ENCODE measurements around the gene LMBR1. TPM values are rescaled to one million over a fixed set of nuclear protein-coding genes. Genes with fewer than 3 reads are reported as not detected.
"Not testable (repeated sequence)": the region's sequence is repeated elsewhere in the genome, so short reads cannot be mapped to it uniquely, and the experiment has no call there.

Gene LMBR1
- total RNA-seq, 1 experiment from 2014 or later: 105 TPM

DNA sequence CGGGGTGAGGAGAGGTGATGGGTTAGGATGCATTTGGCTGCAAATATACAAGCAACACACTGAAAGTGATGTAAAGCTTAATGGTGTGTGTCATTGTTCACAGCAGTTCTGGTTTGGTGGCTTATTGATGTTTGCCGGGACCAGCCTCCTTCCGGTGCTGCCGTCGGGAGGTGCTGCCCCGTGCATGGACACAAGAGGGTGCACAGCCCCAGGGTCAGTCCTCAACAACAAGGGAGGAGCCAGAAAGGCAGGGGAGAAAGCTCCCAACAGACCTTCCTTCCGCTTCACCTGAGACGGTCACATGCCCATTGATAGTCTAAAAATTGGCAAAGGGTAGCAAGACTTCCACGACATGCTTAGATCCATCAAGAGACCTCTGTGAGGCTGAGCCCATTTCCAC is 242.9 kb downstream of the LMBR1 start:
- no peak for DNase-seq (ENCODE audit: unreplicated experiment)
- Mint-ChIP-seq H3K27me3 (ENCODE audit: insufficient read depth, unreplicated experiment) (no peaks in the 10 kb centered on the region), H3K4me1 (ENCODE audit: insufficient read depth, unreplicated experiment) (no peaks in the 10 kb centered on the region), H3K9me3 (ENCODE audit: unreplicated experiment) (peaks cover 7% of the 10 kb centered on the region), H3K27ac (ENCODE audit: low read depth, unreplicated experiment) (no peak overlapping the region), H3K4me3 (ENCODE audit: unreplicated experiment) (no peak overlapping the region), H3K36me3 (ENCODE audit: insufficient read depth, unreplicated experiment) (peaks cover 25% of the 10 kb centered on the region)
- TF ChIP-seq, protein P1, sequence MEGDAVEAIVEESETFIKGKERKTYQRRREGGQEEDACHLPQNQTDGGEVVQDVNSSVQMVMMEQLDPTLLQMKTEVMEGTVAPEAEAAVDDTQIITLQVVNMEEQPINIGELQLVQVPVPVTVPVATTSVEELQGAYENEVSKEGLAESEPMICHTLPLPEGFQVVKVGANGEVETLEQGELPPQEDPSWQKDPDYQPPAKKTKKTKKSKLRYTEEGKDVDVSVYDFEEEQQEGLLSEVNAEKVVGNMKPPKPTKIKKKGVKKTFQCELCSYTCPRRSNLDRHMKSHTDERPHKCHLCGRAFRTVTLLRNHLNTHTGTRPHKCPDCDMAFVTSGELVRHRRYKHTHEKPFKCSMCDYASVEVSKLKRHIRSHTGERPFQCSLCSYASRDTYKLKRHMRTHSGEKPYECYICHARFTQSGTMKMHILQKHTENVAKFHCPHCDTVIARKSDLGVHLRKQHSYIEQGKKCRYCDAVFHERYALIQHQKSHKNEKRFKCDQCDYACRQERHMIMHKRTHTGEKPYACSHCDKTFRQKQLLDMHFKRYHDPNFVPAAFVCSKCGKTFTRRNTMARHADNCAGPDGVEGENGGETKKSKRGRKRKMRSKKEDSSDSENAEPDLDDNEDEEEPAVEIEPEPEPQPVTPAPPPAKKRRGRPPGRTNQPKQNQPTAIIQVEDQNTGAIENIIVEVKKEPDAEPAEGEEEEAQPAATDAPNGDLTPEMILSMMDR (IDR thresholded peaks at IDR 0.05; ENCODE audit: unreplicated experiment): no peak
- BruUV-seq (replicated peaks): no TSS peak
- ChIA-PET POLR2A (interaction anchor here (1.0 kb wide), 1 partner anchor 17 kb away, joined by 3 read pairs; no protein-coding TSS in a partner anchor), CTCF (no interaction called here)
- intact Hi-C loops (cut with micrococcal nuclease): no loop called here

DNA sequence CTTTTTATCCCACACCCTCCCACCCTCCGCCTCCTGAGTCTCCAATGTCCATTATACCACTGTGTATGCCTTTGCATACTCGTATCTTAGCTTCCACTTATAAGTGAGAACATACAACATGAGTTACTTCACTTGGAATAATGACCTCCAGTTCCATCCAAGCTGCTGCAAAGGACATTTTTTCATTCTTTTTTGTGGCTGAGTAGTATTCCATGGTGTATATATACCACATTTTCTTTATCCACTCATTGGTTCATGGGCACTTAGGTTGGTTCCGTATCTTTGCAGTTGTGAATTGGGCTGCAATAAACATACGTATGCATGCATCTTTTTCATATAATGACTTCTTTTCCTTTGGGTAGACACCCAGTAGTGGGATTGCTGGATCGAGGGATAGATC is 245.7 kb downstream of the LMBR1 start:
- H3K9me3 Mint-ChIP-seq (ENCODE audit: unreplicated experiment); BruUV-seq (replicated peaks); H3K4me1 Mint-ChIP-seq (ENCODE audit: insufficient read depth, unreplicated experiment); H3K27ac Mint-ChIP-seq (ENCODE audit: low read depth, unreplicated experiment); DNase-seq (ENCODE audit: unreplicated experiment); H3K4me3 Mint-ChIP-seq (ENCODE audit: unreplicated experiment); POLR2A ChIA-PET; H3K27me3 Mint-ChIP-seq (ENCODE audit: insufficient read depth, unreplicated experiment): not testable (repeated sequence)
- intact Hi-C loops (cut with micrococcal nuclease): loop anchor here (10.0 kb wide), 1 partner anchor 833 kb away; the partner anchor contains the start of gene SHH
- peaks cover 28% of the 10 kb centered on the region for H3K36me3 Mint-ChIP-seq (ENCODE audit: insufficient read depth, unreplicated experiment)
- CTCF ChIA-PET: interaction anchor here (0.6 kb wide), 1 partner anchor 96 kb away, joined by 3 read pairs; no protein-coding TSS in a partner anchor

DNA sequence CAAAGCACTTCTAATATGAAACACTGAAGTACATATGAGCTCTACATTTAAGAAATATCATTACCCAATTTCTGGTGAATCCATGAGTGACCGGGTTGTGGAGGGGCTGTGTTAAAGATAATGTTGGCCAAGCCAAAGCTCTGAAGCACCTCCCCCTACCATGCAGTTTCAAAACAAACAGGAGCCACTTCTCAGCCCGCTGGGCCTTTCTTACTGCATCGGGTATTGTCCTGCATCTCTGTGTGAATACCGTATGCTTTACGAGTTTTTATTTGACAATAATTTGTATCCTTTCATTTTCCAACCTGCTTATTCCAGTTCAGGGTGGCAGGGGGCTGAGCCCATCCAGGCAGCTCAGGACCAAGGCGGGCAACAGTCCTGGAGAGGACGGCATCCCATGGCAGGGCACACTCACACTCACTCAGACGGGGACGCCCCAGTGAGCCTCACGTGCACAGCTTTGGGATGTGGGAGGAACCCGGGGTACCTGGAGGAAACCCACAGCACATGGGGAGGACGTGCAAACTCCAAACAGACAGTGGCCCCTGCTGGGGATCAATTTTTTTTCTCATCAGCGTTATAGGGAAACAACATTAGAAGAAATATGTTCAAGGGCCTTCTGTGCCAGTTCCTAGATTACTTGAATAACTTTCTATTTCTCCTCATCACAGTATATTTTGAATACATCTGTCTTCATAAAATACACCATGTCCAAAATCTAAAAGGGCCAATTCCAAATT is 250.5 kb downstream of the LMBR1 start:
- intact Hi-C loops (cut with micrococcal nuclease): loop anchor here (10.0 kb wide), 1 partner anchor 828 kb away; the partner anchor contains the start of gene SHH
- Mint-ChIP-seq H3K36me3 (ENCODE audit: insufficient read depth, unreplicated experiment) (peaks cover 5% of the 10 kb centered on the region), H3K4me3 (ENCODE audit: unreplicated experiment) (no peak overlapping the region), H3K9me3 (ENCODE audit: unreplicated experiment) (no peaks in the 10 kb centered on the region), H3K4me1 (ENCODE audit: insufficient read depth, unreplicated experiment) (peaks cover 6% of the 10 kb centered on the region), H3K27me3 (ENCODE audit: insufficient read depth, unreplicated experiment) (no peaks in the 10 kb centered on the region), H3K27ac (ENCODE audit: low read depth, unreplicated experiment) (no peak overlapping the region)
- no TSS peak for BruUV-seq (replicated peaks)
- TF ChIP-seq, protein P1 (IDR thresholded peaks at IDR 0.05; ENCODE audit: unreplicated experiment): no peak
- POLR2A ChIA-PET: interaction anchor here (1.0 to 1.7 kb wide), 2 partner anchors 16 to 25 kb away, joined by 3 to 6 read pairs; no protein-coding TSS in a partner anchor
- CTCF ChIA-PET: interaction anchor here (0.6 to 0.8 kb wide), 3 partner anchors 22 to 845 kb away, joined by 3 to 6 read pairs (median 3); no protein-coding TSS in a partner anchor
- no peak for DNase-seq (ENCODE audit: unreplicated experiment)

DNA sequence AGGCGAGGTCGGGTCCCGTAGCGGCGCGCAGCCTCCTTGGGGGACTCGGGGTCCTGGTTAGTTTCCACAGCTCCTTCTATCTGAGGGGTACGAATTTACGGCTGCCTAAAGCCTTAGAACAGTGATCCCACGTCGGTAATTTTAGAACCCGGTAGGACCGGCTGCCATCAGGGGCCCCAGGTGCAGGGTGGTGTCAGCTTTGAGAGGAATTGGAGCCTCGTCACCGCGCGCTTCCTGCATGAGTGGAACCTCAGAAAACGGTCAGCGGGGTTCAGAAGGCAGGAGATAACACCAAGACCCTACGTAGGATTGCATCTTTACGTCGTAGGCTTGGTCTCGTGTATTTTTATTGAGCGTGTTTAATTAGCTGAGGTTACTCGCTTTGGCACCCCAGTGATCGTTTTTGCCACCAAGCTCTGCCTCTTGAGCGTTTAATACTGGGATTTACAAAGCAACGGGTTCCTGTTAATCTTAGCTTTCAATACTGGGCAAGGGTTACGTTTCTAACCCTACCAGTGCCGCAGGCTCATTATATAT is 252.0 kb downstream of the LMBR1 start:
- CTCF ChIA-PET: interaction anchor here (0.7 to 1.0 kb wide), 3 partner anchors 71 to 1042 kb away, joined by 3 read pairs; no protein-coding TSS in a partner anchor
- intact Hi-C loops (cut with micrococcal nuclease): loop anchor here (2.0 to 10.0 kb wide), 2 partner anchors 166 to 826 kb away; partner anchors contain the start of gene SHH
- no peaks in the 10 kb centered on the region for H3K9me3 Mint-ChIP-seq (ENCODE audit: unreplicated experiment)
- TSS peak; percentile 79 for BruUV-seq (replicated peaks)
- peak; percentile 40 for DNase-seq (ENCODE audit: unreplicated experiment)
- TF ChIP-seq, protein P1 (IDR thresholded peaks at IDR 0.05; ENCODE audit: unreplicated experiment): no peak
- no peaks in the 10 kb centered on the region for H3K27me3 Mint-ChIP-seq (ENCODE audit: insufficient read depth, unreplicated experiment)
- POLR2A ChIA-PET: interaction anchor here (0.6 to 1.7 kb wide), 7 partner anchors 11 to 120 kb away, joined by 3 to 9 read pairs (median 3); no protein-coding TSS in a partner anchor
- H3K36me3 Mint-ChIP-seq (ENCODE audit: insufficient read depth, unreplicated experiment): peaks cover 5% of the 10 kb centered on the region
- peak overlapping the region; percentile 79 for H3K4me3 Mint-ChIP-seq (ENCODE audit: unreplicated experiment)
- H3K4me1 Mint-ChIP-seq (ENCODE audit: insufficient read depth, unreplicated experiment): peaks cover 6% of the 10 kb centered on the region
- H3K27ac Mint-ChIP-seq (ENCODE audit: low read depth, unreplicated experiment): peak overlapping the region; percentile 84
